Measurements from ENCODE around the gene CGREF1.
A peak's percentile ranks its signal among the peaks of the same experiment; 100 is the strongest.

CGREF1 gene

GRCh38 chr2:27067385-27067784 is 51.5 kb downstream of the CGREF1 start:
- no peak for DNase-seq
- in situ Hi-C loops (cut with HindIII; ENCODE audit: low pct_ligation_motif_present, low pct_unique_long_range_greater_than_20kb, low sequenced_read_pairs), result no loop called here

GRCh38 chr2:27065128-27065527 is 53.8 kb downstream of the CGREF1 start:
- in situ Hi-C loops (cut with HindIII; ENCODE audit: low pct_ligation_motif_present, low pct_unique_long_range_greater_than_20kb, low sequenced_read_pairs), result no loop called here
- DNase-seq, result no peak

GRCh38 chr2:27060323-27060722 is 58.6 kb downstream of the CGREF1 start:
- no peak for DNase-seq
- in situ Hi-C loops (cut with HindIII; ENCODE audit: low pct_ligation_motif_present, low pct_unique_long_range_greater_than_20kb, low sequenced_read_pairs), result no loop called here

- no peak for DNase-seq
- in situ Hi-C loops (cut with HindIII; ENCODE audit: low pct_ligation_motif_present, low pct_unique_long_range_greater_than_20kb, low sequenced_read_pairs), result no loop called here
Measured at GRCh38 chr2:27059141-27059820, 59.6 kb downstream of the CGREF1 start.

GRCh38 chr2:27058210-27058609 is 60.7 kb downstream of the CGREF1 start:
- DNase-seq, result no peak
- in situ Hi-C loops (cut with HindIII; ENCODE audit: low pct_ligation_motif_present, low pct_unique_long_range_greater_than_20kb, low sequenced_read_pairs), result no loop called here

- in situ Hi-C loops (cut with HindIII; ENCODE audit: low pct_ligation_motif_present, low pct_unique_long_range_greater_than_20kb, low sequenced_read_pairs), result no loop called here
- no peak for DNase-seq
Measured at GRCh38 chr2:27057184-27057583, 61.7 kb downstream of the CGREF1 start.

GRCh38 chr2:27054721-27055120 is 64.2 kb downstream of the CGREF1 start:
- no peak for DNase-seq
- in situ Hi-C loops (cut with HindIII; ENCODE audit: low pct_ligation_motif_present, low pct_unique_long_range_greater_than_20kb, low sequenced_read_pairs), result no loop called here

GRCh38 chr2:27053776-27054175 is 65.2 kb downstream of the CGREF1 start:
- in situ Hi-C loops (cut with HindIII; ENCODE audit: low pct_ligation_motif_present, low pct_unique_long_range_greater_than_20kb, low sequenced_read_pairs), result no loop called here
- DNase-seq, result no peak

- DNase-seq, result no peak
- in situ Hi-C loops (cut with HindIII; ENCODE audit: low pct_ligation_motif_present, low pct_unique_long_range_greater_than_20kb, low sequenced_read_pairs), result no loop called here
Measured at GRCh38 chr2:27053321-27053720, 65.6 kb downstream of the CGREF1 start.

- no peak for DNase-seq
- in situ Hi-C loops (cut with HindIII; ENCODE audit: low pct_ligation_motif_present, low pct_unique_long_range_greater_than_20kb, low sequenced_read_pairs), result no loop called here
Measured at GRCh38 chr2:27051902-27052645, 66.9 kb downstream of the CGREF1 start.

- in situ Hi-C loops (cut with HindIII; ENCODE audit: low pct_ligation_motif_present, low pct_unique_long_range_greater_than_20kb, low sequenced_read_pairs), result no loop called here
- DNase-seq, result peak; percentile 93
Measured at GRCh38 chr2:27050996-27051901, 67.7 kb downstream of the CGREF1 start, which contains the start of gene AGBL5. TSS of gene AGBL5 (plus strand) at chr2:27051668. CDS start at chr2:27052959, 1,291 bp downstream.
